Fibroblast of lung (primary cell): ENCODE measurements around the gene STON2. TPM values are rescaled to one million over a fixed set of nuclear protein-coding genes. Genes with fewer than 3 reads are reported as not detected.

Experiments
- DNase-seq, 2 donors: peaks; one replicate each; pipeline versions ENCODE4 v3.0.0 to v3.0.0-alpha.2; 2010; ENCODE audit warnings: low read depth in 2 of 2
- H2AFZ ChIP-seq: 2 replicates; pipeline ENCODE4 v1.5.1; 2012; ENCODE audit warnings: low read length, control low read depth, inconsistent platforms
- H3K27ac ChIP-seq: 2 replicates; pipeline ENCODE4 v1.5.1; 2011; ENCODE audit warnings: low read length, control low read depth; ENCODE audit not compliant: insufficient read depth
- H3K27me3 ChIP-seq: 2 replicates; pipeline ENCODE4 v1.5.1; 2011; ENCODE audit warnings: mild to moderate bottlenecking, low read length; ENCODE audit not compliant: control insufficient read depth, insufficient read depth
- H3K36me3 ChIP-seq: 2 replicates; pipeline ENCODE4 v1.5.1; 2011; ENCODE audit warnings: low read length; ENCODE audit not compliant: control insufficient read depth, insufficient read depth
- H3K4me1 ChIP-seq: 2 replicates; pipeline ENCODE4 v1.5.1; 2011; ENCODE audit warnings: low read length; ENCODE audit not compliant: control insufficient read depth, insufficient read depth; ENCODE audit errors: extremely low read depth
- H3K4me2 ChIP-seq: 2 replicates; pipeline ENCODE4 v1.5.1; 2011; ENCODE audit warnings: low read length, control low read depth; ENCODE audit not compliant: insufficient read depth; ENCODE audit errors: extremely low read depth
- H3K4me3 ChIP-seq, 4 experiments: fragments of 200-600 bp in 1 of 4; sonication (generic) in 1 of 4; replicated peaks in 1 of 4; 2 replicates each; pipeline ENCODE4 v1.5.1; 2011 to 2016; ENCODE audit warnings: low read length in 4 of 4, low read depth in 3 of 4, mild to moderate bottlenecking in 3 of 4, control low read depth in 2 of 4, inconsistent platforms in 1 of 4, mixed read lengths in 1 of 4; ENCODE audit not compliant: insufficient read depth in 1 of 4; ENCODE audit errors: control extremely low read depth in 1 of 4
- H3K79me2 ChIP-seq: 2 replicates; pipeline ENCODE4 v1.5.1; 2012; ENCODE audit warnings: mild to moderate bottlenecking, low read length, inconsistent platforms; ENCODE audit not compliant: control insufficient read depth, insufficient read depth
- H3K9ac ChIP-seq: 2 replicates; pipeline ENCODE4 v1.5.1; 2011; ENCODE audit warnings: mild to moderate bottlenecking, low read length, control low read depth; ENCODE audit not compliant: insufficient read depth
- H3K9me3 ChIP-seq: 2 replicates; pipeline ENCODE4 v1.5.1; 2012; ENCODE audit warnings: low read depth, low read length; ENCODE audit not compliant: control insufficient read depth, insufficient read depth
- H4K20me1 ChIP-seq: 2 replicates; pipeline ENCODE4 v1.5.1; 2011; ENCODE audit warnings: low read length; ENCODE audit not compliant: control insufficient read depth, insufficient read depth; ENCODE audit errors: extremely low read depth
- CTCF ChIP-seq, 2 donors: IDR thresholded peaks in 1 of 2; conservative IDR thresholded peaks in 1 of 2; 1 replicate in 1 of 2; 2 replicates in 1 of 2; pipeline ENCODE4 v1.5.1; 2011 to 2012; ENCODE audit warnings: low read length in 2 of 2, control low read depth in 1 of 2, inconsistent platforms in 1 of 2, low read depth in 1 of 2, mild to moderate bottlenecking in 1 of 2
- EZH2 ChIP-seq: IDR thresholded peaks from 2 replicates; pipeline ENCODE4 v1.5.1; 2012; ENCODE audit warnings: low read length, control low read depth, mild to moderate bottlenecking; ENCODE audit errors: missing control alignments
- polyA plus RNA-seq, 2 donors: library from polyadenylated mRNA; depleted of rRNA in 1 of 2; stranded (reverse) in 1 of 2; unstranded in 1 of 2; fragments of >200 nt; gene quantifications; 2 replicates each; pipeline ENCODE4 v1.2.1, GENCODE V29; 2011 to 2012; ENCODE audit warnings: missing spikeins in 1 of 2
- total RNA-seq: library from RNA; depleted of rRNA; stranded (reverse); fragments of >200 nt; gene quantifications from 2 replicates; pipeline ENCODE4 v1.2.1, GENCODE V29; 2014

Gene STON2
- total and polyA plus RNA-seq, 2 donors (not counting 1 experiment from before 2014, with no cell fraction given) = 1.5 to 52.5 TPM

GRCh38 chr14:81313775-81314429 lies 86.2 kb downstream of the STON2 start:
- no peak overlapping the region for H2AFZ ChIP-seq
- no peaks in the 10 kb centered on the region for H3K27me3 ChIP-seq
- H4K20me1 ChIP-seq = no peaks in the 10 kb centered on the region
- H3K9me3 ChIP-seq = no peaks in the 10 kb centered on the region
- no peak overlapping the region for H3K9ac ChIP-seq
- H3K79me2 ChIP-seq = no peaks in the 10 kb centered on the region
- H3K4me2 ChIP-seq = no peak overlapping the region
- no peak overlapping the region for H3K4me3 ChIP-seq
- H3K36me3 ChIP-seq = no peaks in the 10 kb centered on the region
- no peaks in the 10 kb centered on the region for H3K4me1 ChIP-seq
- TF ChIP-seq EZH2 (no peak), CTCF (conservative IDR thresholded peaks at IDR 0.05 in 1 of 2, IDR thresholded peaks at IDR 0.05 in 1 of 2; ENCODE audit: low read depth in 1 of 2, low read length in 2 of 2) (no peak)
- H3K27ac ChIP-seq = no peak overlapping the region
- peak; percentile 9 to 27 for DNase-seq

GRCh38 chr14:81313200-81313599 lies 86.9 kb downstream of the STON2 start:
- H3K79me2 ChIP-seq = no peaks in the 10 kb centered on the region
- H4K20me1 ChIP-seq = no peaks in the 10 kb centered on the region
- H3K9me3 ChIP-seq = no peaks in the 10 kb centered on the region
- TF ChIP-seq CTCF (conservative IDR thresholded peaks at IDR 0.05 in 1 of 2, IDR thresholded peaks at IDR 0.05 in 1 of 2; ENCODE audit: low read depth in 1 of 2, low read length in 2 of 2) (no peak), EZH2 (no peak)
- H3K9ac ChIP-seq = no peak overlapping the region
- no peaks in the 10 kb centered on the region for H3K4me1 ChIP-seq
- no peaks in the 10 kb centered on the region for H3K36me3 ChIP-seq
- no peaks in the 10 kb centered on the region for H3K27me3 ChIP-seq
- H3K4me3 ChIP-seq = no peak overlapping the region
- H3K4me2 ChIP-seq = no peak overlapping the region
- no peak overlapping the region for H2AFZ ChIP-seq
- no peak overlapping the region for H3K27ac ChIP-seq
- no peak for DNase-seq

- H3K79me2 ChIP-seq = no peaks in the 10 kb centered on the region
- no peak overlapping the region for H3K9ac ChIP-seq
- H3K4me1 ChIP-seq = no peaks in the 10 kb centered on the region
These were observed 87.7 kb downstream of the STON2 start for GRCh38 chr14:81312289-81312876.

More at GRCh38 chr14:81312289-81312876, 87.7 kb downstream of the STON2 start:
- Histone ChIP-seq H3K27ac (no peak overlapping the region), H3K27me3 (no peaks in the 10 kb centered on the region), H3K4me3 (no peak overlapping the region), H2AFZ (no peak overlapping the region), H3K4me2 (no peak overlapping the region), H3K36me3 (no peaks in the 10 kb centered on the region), H3K9me3 (no peaks in the 10 kb centered on the region), H4K20me1 (no peaks in the 10 kb centered on the region)
- TF ChIP-seq CTCF (conservative IDR thresholded peaks at IDR 0.05 in 1 of 2, IDR thresholded peaks at IDR 0.05 in 1 of 2; ENCODE audit: low read depth in 1 of 2, low read length in 2 of 2) (no peak), EZH2 (no peak)
- DNase-seq = no peak
